SW480 (cell line): ENCODE results near the gene SESN2.
"Not testable (repeated sequence)": the region's sequence is repeated elsewhere in the genome, so short reads cannot be mapped to it uniquely, and the experiment has no call there.

Source experiments
- DNase-seq: peaks from one replicate; pipeline ENCODE4 v3.0.0-alpha.2; 2016; ENCODE audit warnings: low spot score

The SESN2 gene

DNA sequence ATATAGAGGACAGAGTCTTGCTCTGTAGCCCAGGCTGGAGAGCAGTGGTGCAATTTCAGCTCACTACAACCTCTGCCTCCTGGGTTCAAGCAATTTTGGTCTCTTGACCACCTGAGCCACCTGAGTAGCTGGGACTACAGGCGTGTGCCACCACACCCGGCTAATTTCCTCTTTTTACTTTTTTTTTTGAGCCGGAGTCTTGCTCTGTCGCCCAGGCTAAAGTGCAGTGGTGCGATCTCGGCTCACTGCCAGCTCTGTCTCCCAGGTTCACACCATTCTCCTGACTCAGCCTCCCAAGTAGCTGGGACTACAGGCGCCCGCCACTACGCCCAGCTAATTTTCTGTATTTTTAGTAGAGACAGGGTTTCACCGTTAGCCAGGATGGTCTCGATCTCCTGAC, 68.1 kb downstream of the SESN2 start:
- not testable (repeated sequence) for DNase-seq

- no peak for DNase-seq
These were observed 68.9 kb downstream of the SESN2 start for GRCh38 chr1:28328228-28328648.

DNA sequence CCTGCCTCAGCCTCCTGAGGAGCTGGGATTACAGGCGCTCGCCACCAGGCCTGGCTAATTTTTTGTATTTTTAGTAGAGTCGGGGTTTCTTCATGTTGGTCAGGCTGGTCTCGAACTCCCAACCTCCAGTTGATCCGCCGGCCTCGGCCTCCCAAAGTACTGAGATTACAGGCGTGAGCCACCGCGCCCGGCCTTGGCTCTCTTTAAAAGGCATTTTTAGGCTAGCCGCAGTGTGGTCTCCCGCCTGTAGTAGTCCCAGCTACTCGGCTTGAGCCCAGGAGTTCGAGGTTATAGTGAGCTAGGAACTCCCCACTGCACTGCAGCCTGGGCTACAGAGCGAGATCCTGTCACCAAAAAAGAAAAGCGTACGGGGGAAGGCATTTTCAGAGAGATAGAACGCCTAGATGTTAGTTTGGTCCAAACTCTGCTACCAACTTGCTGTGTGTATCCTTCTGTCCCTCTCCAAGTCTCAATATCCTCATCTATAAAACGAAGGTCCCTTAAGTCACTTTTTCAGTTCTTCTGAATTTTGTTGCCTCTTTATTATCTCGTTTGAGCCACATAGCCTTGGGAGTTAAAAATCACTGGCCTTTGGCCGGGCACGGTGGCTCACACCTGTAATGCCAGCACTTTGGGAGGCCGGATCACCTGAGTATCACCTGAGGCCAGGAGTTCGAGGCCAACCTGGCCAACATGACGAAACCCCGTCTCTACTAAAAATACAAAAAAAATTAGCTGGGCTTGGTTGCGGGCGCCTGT, 70.3 kb downstream of the SESN2 start:
- DNase-seq, result no peak
